ENCODE measurements around the gene SLC7A7. TPM values are rescaled to one million over a fixed set of nuclear protein-coding genes. Genes with fewer than 3 reads are reported as not detected.

The SLC7A7 gene
- total and polyA plus RNA-seq, 9 of the 15 experiments (the other 6 are each of a cell fraction or from before 2014, with no cell fraction given) = 0.07 to 0.68 (median 0.41) TPM

DNA sequence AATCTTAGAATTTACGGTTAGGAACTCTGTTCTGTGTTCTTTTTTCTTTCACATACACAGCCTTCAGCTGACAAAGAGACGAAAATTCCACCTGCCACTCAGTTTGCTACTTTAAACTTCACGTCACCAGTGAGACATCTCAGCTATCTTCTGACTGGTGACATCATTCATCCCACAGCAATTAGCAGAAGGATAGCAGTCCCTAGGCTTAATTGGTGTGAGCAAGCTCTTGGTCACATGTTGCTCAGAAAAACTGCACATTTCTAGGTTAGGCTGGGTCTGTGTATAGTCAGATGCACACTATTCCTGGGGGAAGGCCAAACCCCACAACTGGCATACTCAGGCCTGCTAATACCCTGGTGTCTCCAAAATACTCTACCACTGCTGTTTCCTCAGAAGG lies 23.9 kb downstream of the SLC7A7 start (continued):
- peak; percentile 88 for TF ChIP-seq JUND (IDR thresholded peaks at IDR 0.05; ENCODE audit: borderline replicate concordance, low read depth, low read length)
- peak; percentile 86 for TF ChIP-seq JUND (tag; IDR thresholded peaks at IDR 0.05; ENCODE audit: borderline replicate concordance, low read depth, low read length)
- TF ChIP-seq, protein P1, sequence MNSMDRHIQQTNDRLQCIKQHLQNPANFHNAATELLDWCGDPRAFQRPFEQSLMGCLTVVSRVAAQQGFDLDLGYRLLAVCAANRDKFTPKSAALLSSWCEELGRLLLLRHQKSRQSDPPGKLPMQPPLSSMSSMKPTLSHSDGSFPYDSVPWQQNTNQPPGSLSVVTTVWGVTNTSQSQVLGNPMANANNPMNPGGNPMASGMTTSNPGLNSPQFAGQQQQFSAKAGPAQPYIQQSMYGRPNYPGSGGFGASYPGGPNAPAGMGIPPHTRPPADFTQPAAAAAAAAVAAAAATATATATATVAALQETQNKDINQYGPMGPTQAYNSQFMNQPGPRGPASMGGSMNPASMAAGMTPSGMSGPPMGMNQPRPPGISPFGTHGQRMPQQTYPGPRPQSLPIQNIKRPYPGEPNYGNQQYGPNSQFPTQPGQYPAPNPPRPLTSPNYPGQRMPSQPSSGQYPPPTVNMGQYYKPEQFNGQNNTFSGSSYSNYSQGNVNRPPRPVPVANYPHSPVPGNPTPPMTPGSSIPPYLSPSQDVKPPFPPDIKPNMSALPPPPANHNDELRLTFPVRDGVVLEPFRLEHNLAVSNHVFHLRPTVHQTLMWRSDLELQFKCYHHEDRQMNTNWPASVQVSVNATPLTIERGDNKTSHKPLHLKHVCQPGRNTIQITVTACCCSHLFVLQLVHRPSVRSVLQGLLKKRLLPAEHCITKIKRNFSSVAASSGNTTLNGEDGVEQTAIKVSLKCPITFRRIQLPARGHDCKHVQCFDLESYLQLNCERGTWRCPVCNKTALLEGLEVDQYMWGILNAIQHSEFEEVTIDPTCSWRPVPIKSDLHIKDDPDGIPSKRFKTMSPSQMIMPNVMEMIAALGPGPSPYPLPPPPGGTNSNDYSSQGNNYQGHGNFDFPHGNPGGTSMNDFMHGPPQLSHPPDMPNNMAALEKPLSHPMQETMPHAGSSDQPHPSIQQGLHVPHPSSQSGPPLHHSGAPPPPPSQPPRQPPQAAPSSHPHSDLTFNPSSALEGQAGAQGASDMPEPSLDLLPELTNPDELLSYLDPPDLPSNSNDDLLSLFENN (IDR thresholded peaks at IDR 0.05; ENCODE audit: low read depth in 2 of 2, low read length in 2 of 2) = no peak
- TF ChIP-seq, protein P2, sequence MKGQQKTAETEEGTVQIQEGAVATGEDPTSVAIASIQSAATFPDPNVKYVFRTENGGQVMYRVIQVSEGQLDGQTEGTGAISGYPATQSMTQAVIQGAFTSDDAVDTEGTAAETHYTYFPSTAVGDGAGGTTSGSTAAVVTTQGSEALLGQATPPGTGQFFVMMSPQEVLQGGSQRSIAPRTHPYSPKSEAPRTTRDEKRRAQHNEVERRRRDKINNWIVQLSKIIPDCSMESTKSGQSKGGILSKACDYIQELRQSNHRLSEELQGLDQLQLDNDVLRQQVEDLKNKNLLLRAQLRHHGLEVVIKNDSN (CRISPR knock-in tag; IDR thresholded peaks at IDR 0.05) = peak; percentile 80
- no peak for TF ChIP-seq ZNF785 (CRISPR knock-in tag; IDR thresholded peaks at IDR 0.05)
- no peak for TF ChIP-seq SMAD2 (IDR thresholded peaks at IDR 0.05; ENCODE audit: low read depth, low read length)
- no peak for TF ChIP-seq EHMT2 (IDR thresholded peaks at IDR 0.05)
- TF ChIP-seq C11orf30 (IDR thresholded peaks at IDR 0.05; ENCODE audit: low read depth) = no peak
- TF ChIP-seq HCFC1 (IDR thresholded peaks at IDR 0.05; ENCODE audit: low read depth, low read length) = no peak
- TF ChIP-seq SMAD4 (CRISPR knock-in tag; conservative IDR thresholded peaks at IDR 0.05) = no peak
- no peak for TF ChIP-seq POLR2G (IDR thresholded peaks at IDR 0.05; ENCODE audit: low read depth, low read length)
- no peak for TF ChIP-seq SMARCA4 (IDR thresholded peaks at IDR 0.05)
- TF ChIP-seq RBFOX2 (IDR thresholded peaks at IDR 0.05; ENCODE audit: low read depth, low read length) = no peak
- no peak for TF ChIP-seq RFX5 (IDR thresholded peaks at IDR 0.05; ENCODE audit: low read depth, low read length)
- no peak for TF ChIP-seq SRSF9 (IDR thresholded peaks at IDR 0.05; ENCODE audit: borderline replicate concordance, low read depth, low read length)
- no peak for TF ChIP-seq STAT5A (IDR thresholded peaks at IDR 0.05; ENCODE audit: borderline replicate concordance, low read length)
- no peak for TF ChIP-seq NELFE (IDR thresholded peaks at IDR 0.05; ENCODE audit: insufficient read depth, insufficient read length)
- TF ChIP-seq FOXA3 (CRISPR knock-in tag; conservative IDR thresholded peaks at IDR 0.05 in 1 of 2, IDR thresholded peaks at IDR 0.05 in 1 of 2) = no peak
- no peak for TF ChIP-seq TCFL5 (CRISPR knock-in tag; conservative IDR thresholded peaks at IDR 0.05)
- 0 out of 4 replicates have a peak, but pooled peaks of 1 of the 2 experiments have one; percentile 22 for TF ChIP-seq NRF1 (conservative IDR thresholded peaks at IDR 0.05 in 1 of 2, IDR thresholded peaks at IDR 0.05 in 1 of 2)
- no peak for TF ChIP-seq SRSF7 (optimal IDR thresholded peaks at IDR 0.05; ENCODE audit: low read depth, low read length)
- no peak for TF ChIP-seq RB1 (IDR thresholded peaks at IDR 0.05; ENCODE audit: low read depth)
- TF ChIP-seq ZNF282 (CRISPR knock-in tag; IDR thresholded peaks at IDR 0.05) = no peak
- no peak for TF ChIP-seq HNRNPH1 (optimal IDR thresholded peaks at IDR 0.05; ENCODE audit: low read depth, low read length)
- TF ChIP-seq FOXK1 (CRISPR knock-in tag; IDR thresholded peaks at IDR 0.05; ENCODE audit: borderline replicate concordance) = no peak
- TF ChIP-seq ARHGAP35 (IDR thresholded peaks at IDR 0.05; ENCODE audit: partially characterized antibody) = no peak
- no peak for TF ChIP-seq CC2D1A (IDR thresholded peaks at IDR 0.05)
- peak; percentile 69 for TF ChIP-seq CREB1 (IDR thresholded peaks at IDR 0.05)
- peak; percentile 66; the same call in 1 of the 2 replicates for TF ChIP-seq CREB1 (CRISPR knock-in tag; IDR thresholded peaks at IDR 0.05)
- no peak for TF ChIP-seq ZNF12 (CRISPR knock-in tag; IDR thresholded peaks at IDR 0.05)
